HepG2 (cell line): ENCODE measurements around the gene PRR30. TPM values are rescaled to one million over a fixed set of nuclear protein-coding genes. Genes with fewer than 3 reads are reported as not detected.

ENCODE experiments used
- FOXJ3 ChIP-seq: sonication (generic); formaldehyde crosslinking; IDR thresholded peaks from 2 replicates; pipeline ENCODE4 v1.4.0; 2020; ENCODE audit warnings: missing genetic modification reagents, mild to moderate bottlenecking, borderline replicate concordance
- HOXA3 ChIP-seq: sonication (generic); formaldehyde crosslinking; IDR thresholded peaks from 2 replicates; pipeline ENCODE4 v1.5.0; 2020; ENCODE audit warnings: missing genetic modification reagents
- NCOA1 ChIP-seq: sonication (generic); formaldehyde crosslinking; IDR thresholded peaks from 2 replicates; pipeline ENCODE4 v1.9.0; 2021; ENCODE audit warnings: missing genetic modification reagents
- NFE2L1 ChIP-seq: sonication (generic); formaldehyde crosslinking; IDR thresholded peaks from 2 replicates; pipeline ENCODE4 v1.4.0; 2020; ENCODE audit warnings: missing genetic modification reagents, mild to moderate bottlenecking, borderline replicate concordance
- PHF5A ChIP-seq: IDR thresholded peaks from one replicate; pipeline ENCODE4 v1.6.1; 2018; ENCODE audit warnings: low read depth, missing genetic modification reagents; ENCODE audit not compliant: unreplicated experiment
- SP1 ChIP-seq, 2 experiments: fragments of 450-650 bp in 1 of 2; sonication (generic) in 1 of 2; formaldehyde crosslinking in 1 of 2; IDR thresholded peaks; 2 replicates each; pipeline versions ENCODE4 v1.4.0 to v1.6.1; 2016 to 2020; ENCODE audit warnings: missing genetic modification reagents in 1 of 2
- TOE1 ChIP-seq: sonication (generic); formaldehyde crosslinking; IDR thresholded peaks from 2 replicates; pipeline ENCODE4 v1.4.0; 2020; ENCODE audit warnings: mild to moderate bottlenecking, missing genetic modification reagents
- ZBTB3 ChIP-seq: sonication (generic); formaldehyde crosslinking; IDR thresholded peaks from 2 replicates; pipeline ENCODE4 v1.4.0; 2020; ENCODE audit warnings: low read depth, mild to moderate bottlenecking, moderate library complexity, missing genetic modification reagents, borderline replicate concordance
- ZBTB38 ChIP-seq: sonication (generic); formaldehyde crosslinking; IDR thresholded peaks from 2 replicates; pipeline ENCODE4 v1.5.1; 2020; ENCODE audit warnings: mild to moderate bottlenecking, missing genetic modification reagents
- ZNF776 ChIP-seq: sonication (generic); formaldehyde crosslinking; IDR thresholded peaks from 2 replicates; pipeline ENCODE4 v1.4.0; 2020; ENCODE audit warnings: mild to moderate bottlenecking, missing genetic modification reagents
- ZNF83 ChIP-seq: sonication (generic); formaldehyde crosslinking; IDR thresholded peaks from 2 replicates; pipeline ENCODE4 v1.4.0; 2020; ENCODE audit warnings: missing genetic modification reagents, mild to moderate bottlenecking, borderline replicate concordance
- polyA plus RNA-seq, 8 experiments: library from polyadenylated mRNA; depleted of rRNA in 3 of 8; stranded (reverse) in 7 of 8; unstranded in 1 of 8; fragments of >200 nt; fragmentation: Illumina TruSeq in 4 of 8; extraction: Trizol in 4 of 8; gene quantifications; 2 replicates each; pipeline versions ENCODE4 v1.2.1 to v1.2.3, GENCODE V29; 2011 to 2016; ENCODE audit warnings: low read depth in 4 of 8, missing spikeins in 1 of 8, mixed read lengths in 1 of 8; ENCODE audit not compliant: insufficient read depth in 1 of 8
- total RNA-seq, 5 experiments: library from RNA; depleted of rRNA; stranded (reverse); fragments of >200 nt; fragmentation: Illumina TruSeq; extraction: Trizol; gene quantifications; 2 replicates each; pipeline ENCODE4 v1.2.3, GENCODE V29; 2016; ENCODE audit warnings: low read depth in 1 of 5
- TF ChIP-seq, protein P1 (sequence below): IDR thresholded peaks from 2 replicates; pipeline ENCODE4 v1.6.1; 2016; ENCODE audit warnings: missing compliant biosample characterization, missing genetic modification reagents, borderline replicate concordance
- TF ChIP-seq, protein P2 (sequence below): sonication (generic); IDR thresholded peaks from 2 replicates; pipeline ENCODE4 v1.6.1; 2016; ENCODE audit warnings: low read depth, borderline replicate concordance
- TF ChIP-seq, protein P3 (sequence below): sonication (generic); formaldehyde crosslinking; IDR thresholded peaks from 2 replicates; pipeline ENCODE4 v1.4.0; 2020; ENCODE audit warnings: missing genetic modification reagents, borderline replicate concordance
- TF ChIP-seq, protein P4 (sequence below): sonication (generic); formaldehyde crosslinking; IDR thresholded peaks from 2 replicates; pipeline ENCODE4 v1.4.0; 2020; ENCODE audit warnings: missing genetic modification reagents, mild to moderate bottlenecking, borderline replicate concordance
- TF ChIP-seq, protein P5 (sequence below): sonication (generic); formaldehyde crosslinking; IDR thresholded peaks from 2 replicates; pipeline ENCODE4 v1.5.1; 2020; ENCODE audit warnings: missing genetic modification reagents, mild to moderate bottlenecking, borderline replicate concordance
- TF ChIP-seq, protein P6 (sequence below), 2 experiments: IDR thresholded peaks; 2 replicates each; pipeline ENCODE4 v1.6.1; 2011 to 2012; ENCODE audit warnings: low read length in 2 of 2, borderline replicate concordance in 1 of 2, low read depth in 1 of 2, mild to moderate bottlenecking in 1 of 2, moderate library complexity in 1 of 2

Gene PRR30
- total and polyA plus RNA-seq, 2 of the 13 experiments (the other 11 are each of a cell fraction or from before 2014, with no cell fraction given), result not detected

DNA sequence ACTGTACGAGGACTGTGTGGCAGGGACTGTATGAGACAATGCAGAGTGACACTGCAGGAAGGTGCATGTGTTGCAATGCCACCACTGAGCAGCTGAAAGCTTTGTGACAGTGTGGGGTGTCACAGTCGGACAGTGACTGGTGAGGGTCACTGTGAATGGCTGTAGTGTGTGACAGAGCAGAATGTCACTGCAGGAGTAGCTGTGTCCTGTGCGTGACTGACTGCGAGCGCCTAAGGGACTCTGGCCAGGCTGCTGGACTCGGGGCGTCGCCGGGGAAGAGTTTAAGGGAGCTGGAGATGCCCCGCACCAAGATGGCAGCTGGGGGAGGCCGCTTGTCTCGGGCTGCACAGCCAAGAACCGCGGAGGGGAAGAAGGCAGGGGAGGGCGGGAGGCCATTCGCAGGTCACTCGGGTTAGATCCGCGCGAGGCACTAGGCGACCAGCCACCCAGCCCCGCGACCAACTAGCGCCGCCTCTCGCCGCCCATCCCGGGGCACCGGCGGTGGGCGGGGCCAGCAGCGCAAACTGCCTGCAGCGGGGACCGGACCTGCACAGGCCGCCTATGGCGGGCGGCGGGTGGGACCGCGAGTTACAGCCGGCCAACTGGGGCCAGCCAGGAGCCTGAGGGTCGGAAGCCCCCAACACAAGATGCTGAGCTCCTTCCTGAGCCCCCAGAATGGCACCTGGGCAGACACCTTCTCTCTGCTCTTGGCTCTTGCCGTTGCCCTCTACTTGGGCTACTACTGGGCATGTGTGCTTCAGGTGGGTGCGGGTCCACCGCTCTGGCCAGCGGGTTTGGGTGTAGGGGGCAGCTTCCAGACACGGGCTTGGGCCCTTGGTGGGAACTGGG lies 15.7 kb downstream of the PRR30 start, which contains the start of gene ABHD1 (continued):
- TF ChIP-seq, protein P1, sequence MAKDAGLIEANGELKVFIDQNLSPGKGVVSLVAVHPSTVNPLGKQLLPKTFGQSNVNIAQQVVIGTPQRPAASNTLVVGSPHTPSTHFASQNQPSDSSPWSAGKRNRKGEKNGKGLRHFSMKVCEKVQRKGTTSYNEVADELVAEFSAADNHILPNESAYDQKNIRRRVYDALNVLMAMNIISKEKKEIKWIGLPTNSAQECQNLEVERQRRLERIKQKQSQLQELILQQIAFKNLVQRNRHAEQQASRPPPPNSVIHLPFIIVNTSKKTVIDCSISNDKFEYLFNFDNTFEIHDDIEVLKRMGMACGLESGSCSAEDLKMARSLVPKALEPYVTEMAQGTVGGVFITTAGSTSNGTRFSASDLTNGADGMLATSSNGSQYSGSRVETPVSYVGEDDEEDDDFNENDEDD (CRISPR knock-in tag), result no peak
- TF ChIP-seq ZNF83 (CRISPR knock-in tag) (peak; percentile 92; the same call in 1 of the 2 replicates), NCOA1 (CRISPR knock-in tag) (no peak), PHF5A (CRISPR knock-in tag) (no peak), FOXJ3 (CRISPR knock-in tag) (no peak), HOXA3 (CRISPR knock-in tag) (peak; percentile 77; the same call in 1 of the 2 replicates), NFE2L1 (CRISPR knock-in tag) (no peak), TOE1 (CRISPR knock-in tag) (no peak), ZBTB3 (CRISPR knock-in tag) (no peak), ZNF776 (CRISPR knock-in tag) (no peak), SP1 (IDR thresholded peaks at IDR 0.05) (no peak), SP1 (CRISPR knock-in tag; IDR thresholded peaks at IDR 0.05) (peak; percentile 74), ZBTB38 (CRISPR knock-in tag) (peak; percentile 72)
- TF ChIP-seq, protein P2, sequence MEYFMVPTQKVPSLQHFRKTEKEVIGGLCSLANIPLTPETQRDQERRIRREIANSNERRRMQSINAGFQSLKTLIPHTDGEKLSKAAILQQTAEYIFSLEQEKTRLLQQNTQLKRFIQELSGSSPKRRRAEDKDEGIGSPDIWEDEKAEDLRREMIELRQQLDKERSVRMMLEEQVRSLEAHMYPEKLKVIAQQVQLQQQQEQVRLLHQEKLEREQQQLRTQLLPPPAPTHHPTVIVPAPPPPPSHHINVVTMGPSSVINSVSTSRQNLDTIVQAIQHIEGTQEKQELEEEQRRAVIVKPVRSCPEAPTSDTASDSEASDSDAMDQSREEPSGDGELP, result peak; percentile 59; the same call in 1 of the 2 replicates
- TF ChIP-seq, protein P3, sequence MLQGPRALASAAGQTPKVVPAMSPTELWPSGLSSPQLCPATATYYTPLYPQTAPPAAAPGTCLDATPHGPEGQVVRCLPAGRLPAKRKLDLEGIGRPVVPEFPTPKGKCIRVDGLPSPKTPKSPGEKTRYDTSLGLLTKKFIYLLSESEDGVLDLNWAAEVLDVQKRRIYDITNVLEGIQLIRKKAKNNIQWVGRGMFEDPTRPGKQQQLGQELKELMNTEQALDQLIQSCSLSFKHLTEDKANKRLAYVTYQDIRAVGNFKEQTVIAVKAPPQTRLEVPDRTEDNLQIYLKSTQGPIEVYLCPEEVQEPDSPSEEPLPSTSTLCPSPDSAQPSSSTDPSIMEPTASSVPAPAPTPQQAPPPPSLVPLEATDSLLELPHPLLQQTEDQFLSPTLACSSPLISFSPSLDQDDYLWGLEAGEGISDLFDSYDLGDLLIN (CRISPR knock-in tag), result peak; percentile 59; the same call in 1 of the 2 replicates
- TF ChIP-seq, protein P4, sequence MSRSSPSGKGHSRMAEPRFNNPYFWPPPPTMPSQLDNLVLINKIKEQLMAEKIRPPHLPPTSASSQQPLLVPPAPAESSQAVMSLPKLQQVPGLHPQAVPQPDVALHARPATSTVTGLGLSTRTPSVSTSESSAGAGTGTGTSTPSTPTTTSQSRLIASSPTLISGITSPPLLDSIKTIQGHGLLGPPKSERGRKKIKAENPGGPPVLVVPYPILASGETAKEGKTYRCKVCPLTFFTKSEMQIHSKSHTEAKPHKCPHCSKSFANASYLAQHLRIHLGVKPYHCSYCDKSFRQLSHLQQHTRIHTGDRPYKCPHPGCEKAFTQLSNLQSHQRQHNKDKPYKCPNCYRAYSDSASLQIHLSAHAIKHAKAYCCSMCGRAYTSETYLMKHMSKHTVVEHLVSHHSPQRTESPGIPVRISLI (CRISPR knock-in tag), result 0 out of 2 replicates have a peak, but pooled peaks have one; percentile 21
- TF ChIP-seq, protein P5, sequence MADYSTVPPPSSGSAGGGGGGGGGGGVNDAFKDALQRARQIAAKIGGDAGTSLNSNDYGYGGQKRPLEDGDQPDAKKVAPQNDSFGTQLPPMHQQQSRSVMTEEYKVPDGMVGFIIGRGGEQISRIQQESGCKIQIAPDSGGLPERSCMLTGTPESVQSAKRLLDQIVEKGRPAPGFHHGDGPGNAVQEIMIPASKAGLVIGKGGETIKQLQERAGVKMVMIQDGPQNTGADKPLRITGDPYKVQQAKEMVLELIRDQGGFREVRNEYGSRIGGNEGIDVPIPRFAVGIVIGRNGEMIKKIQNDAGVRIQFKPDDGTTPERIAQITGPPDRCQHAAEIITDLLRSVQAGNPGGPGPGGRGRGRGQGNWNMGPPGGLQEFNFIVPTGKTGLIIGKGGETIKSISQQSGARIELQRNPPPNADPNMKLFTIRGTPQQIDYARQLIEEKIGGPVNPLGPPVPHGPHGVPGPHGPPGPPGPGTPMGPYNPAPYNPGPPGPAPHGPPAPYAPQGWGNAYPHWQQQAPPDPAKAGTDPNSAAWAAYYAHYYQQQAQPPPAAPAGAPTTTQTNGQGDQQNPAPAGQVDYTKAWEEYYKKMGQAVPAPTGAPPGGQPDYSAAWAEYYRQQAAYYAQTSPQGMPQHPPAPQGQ (CRISPR knock-in tag), result 0 out of 2 replicates have a peak, but pooled peaks have one; percentile 74
- TF ChIP-seq, protein P6, sequence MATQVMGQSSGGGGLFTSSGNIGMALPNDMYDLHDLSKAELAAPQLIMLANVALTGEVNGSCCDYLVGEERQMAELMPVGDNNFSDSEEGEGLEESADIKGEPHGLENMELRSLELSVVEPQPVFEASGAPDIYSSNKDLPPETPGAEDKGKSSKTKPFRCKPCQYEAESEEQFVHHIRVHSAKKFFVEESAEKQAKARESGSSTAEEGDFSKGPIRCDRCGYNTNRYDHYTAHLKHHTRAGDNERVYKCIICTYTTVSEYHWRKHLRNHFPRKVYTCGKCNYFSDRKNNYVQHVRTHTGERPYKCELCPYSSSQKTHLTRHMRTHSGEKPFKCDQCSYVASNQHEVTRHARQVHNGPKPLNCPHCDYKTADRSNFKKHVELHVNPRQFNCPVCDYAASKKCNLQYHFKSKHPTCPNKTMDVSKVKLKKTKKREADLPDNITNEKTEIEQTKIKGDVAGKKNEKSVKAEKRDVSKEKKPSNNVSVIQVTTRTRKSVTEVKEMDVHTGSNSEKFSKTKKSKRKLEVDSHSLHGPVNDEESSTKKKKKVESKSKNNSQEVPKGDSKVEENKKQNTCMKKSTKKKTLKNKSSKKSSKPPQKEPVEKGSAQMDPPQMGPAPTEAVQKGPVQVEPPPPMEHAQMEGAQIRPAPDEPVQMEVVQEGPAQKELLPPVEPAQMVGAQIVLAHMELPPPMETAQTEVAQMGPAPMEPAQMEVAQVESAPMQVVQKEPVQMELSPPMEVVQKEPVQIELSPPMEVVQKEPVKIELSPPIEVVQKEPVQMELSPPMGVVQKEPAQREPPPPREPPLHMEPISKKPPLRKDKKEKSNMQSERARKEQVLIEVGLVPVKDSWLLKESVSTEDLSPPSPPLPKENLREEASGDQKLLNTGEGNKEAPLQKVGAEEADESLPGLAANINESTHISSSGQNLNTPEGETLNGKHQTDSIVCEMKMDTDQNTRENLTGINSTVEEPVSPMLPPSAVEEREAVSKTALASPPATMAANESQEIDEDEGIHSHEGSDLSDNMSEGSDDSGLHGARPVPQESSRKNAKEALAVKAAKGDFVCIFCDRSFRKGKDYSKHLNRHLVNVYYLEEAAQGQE (IDR thresholded peaks at IDR 0.05; ENCODE audit: borderline replicate concordance in 1 of 2, low read depth in 1 of 2, low read length in 2 of 2), result no peak
